Middle frontal gyrus (tissue), 1 donor: Measurements from ENCODE around the gene ZSCAN31.

Experiments
- DNase-seq: peaks from one replicate; pipeline ENCODE4 v3.0.0-alpha.2; 2015; ENCODE audit warnings: low spot score; ENCODE audit errors: extremely low spot score

ZSCAN31 gene

DNA sequence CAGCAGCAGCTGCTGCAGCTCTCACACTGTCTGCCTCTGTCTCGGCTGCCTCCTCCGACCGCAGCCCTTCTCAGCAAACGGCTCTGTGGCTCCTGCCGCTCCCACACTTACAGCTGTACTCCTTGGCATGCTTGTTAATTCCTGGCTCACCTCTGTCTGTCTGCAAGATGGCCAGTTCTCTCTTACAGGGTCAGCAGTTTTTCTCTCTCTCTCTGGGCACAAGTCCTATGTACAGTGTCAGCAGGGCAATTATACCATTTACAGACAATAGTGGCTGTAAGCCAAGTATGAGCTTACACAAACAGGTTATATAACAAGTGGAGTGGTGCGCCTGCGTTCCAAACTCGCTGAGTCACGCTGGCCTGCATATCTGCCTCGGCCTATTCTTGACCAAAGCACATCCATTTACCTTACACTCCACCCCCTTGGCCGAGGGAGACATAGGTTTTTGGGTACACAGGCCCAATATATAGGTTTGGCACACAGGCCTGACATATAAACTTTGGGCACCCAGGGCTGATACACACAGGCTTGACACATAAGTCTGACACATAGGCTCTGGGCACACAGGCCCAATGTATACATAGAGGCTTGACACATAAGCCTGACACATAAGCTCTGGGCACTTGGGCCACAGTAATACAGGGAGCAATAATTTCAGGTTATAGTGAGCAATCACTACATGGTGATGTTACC lies 18.2 kb upstream of the ZSCAN31 start:
- no peak for DNase-seq

- no peak for DNase-seq
Measured at GRCh38 chr6:28353356-28353755, 17.4 kb upstream of the ZSCAN31 start.

GRCh38 chr6:28351493-28351925 lies 15.6 kb upstream of the ZSCAN31 start:
- DNase-seq: no peak

GRCh38 chr6:28351087-28351486 lies 15.1 kb upstream of the ZSCAN31 start:
- no peak for DNase-seq

GRCh38 chr6:28349892-28350737 lies 14.2 kb upstream of the ZSCAN31 start, which contains the start of gene ZKSCAN3:
ZKSCAN3 (plus strand) TSS chr6:28349947; CDS start chr6:28359587, 9,640 bp downstream.
- peak; percentile 76 for DNase-seq

DNA sequence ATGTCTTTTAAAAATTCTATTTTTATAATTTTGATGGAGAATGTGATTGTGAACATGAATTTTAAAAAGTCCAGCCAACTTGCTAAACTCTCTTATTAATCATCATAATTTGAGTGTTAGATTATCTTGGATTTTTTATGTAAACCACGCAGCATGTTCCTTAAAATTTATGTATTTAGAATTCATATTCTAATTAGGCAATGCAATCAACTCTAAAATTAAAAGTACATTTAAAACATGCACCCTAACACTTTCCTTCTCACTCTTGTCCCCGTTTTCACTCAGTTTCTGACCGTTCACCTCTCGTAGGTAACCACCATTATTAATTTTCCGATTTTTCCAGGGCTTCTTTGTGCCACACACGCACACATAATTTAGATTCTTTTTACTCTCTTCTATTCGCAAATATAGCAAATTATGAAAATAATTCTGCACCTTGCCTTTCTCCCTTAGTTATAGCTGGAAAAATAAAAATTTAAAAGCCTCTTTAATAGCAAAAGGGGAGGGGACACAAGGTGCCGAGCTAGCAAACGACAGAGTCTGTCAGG lies 13.5 kb upstream of the ZSCAN31 start:
- DNase-seq: no peak

GRCh38 chr6:28347119-28347518 lies 11.2 kb upstream of the ZSCAN31 start:
- DNase-seq: no peak

- DNase-seq: no peak
Measured at GRCh38 chr6:28345201-28345600, 9.3 kb upstream of the ZSCAN31 start.

GRCh38 chr6:28343898-28344677 lies 8.1 kb upstream of the ZSCAN31 start:
- DNase-seq: no peak

DNA sequence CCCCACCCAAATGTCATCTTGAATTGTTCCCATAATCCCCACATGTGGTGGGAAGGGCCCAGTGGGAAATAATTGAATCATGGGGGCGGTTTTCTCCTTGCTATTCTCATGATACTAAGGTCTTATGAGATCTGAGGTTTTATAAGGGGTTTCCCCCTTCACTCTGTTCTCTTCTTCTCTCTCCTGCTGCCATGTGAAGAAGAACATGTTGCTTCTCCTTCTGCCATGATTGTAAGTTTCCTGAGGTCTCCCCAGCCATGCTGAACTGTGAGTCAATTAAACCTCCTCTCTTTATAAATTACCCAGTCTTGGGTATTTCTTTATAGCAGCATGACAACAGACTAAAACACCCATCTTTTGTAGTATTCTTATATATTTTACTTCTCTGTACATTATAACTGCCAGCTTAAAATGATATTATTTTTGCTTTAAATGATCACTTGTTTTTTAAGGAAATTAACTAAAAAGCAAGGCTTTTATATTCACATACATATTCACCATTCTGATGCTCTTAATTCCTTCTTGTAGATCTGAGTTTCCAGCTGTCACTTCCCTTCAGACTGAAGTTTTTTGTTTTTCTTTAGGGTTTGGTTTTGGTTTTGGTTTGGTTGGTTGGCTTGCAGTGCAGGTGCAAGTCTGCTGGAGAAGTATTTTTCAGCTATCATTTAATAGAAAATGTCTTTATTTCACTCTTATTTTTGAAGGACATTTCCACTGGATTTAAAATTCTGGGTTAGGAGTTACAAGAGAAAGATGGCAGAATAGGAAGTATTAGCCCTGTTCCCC lies 4.6 kb upstream of the ZSCAN31 start:
- no peak for DNase-seq

DNA sequence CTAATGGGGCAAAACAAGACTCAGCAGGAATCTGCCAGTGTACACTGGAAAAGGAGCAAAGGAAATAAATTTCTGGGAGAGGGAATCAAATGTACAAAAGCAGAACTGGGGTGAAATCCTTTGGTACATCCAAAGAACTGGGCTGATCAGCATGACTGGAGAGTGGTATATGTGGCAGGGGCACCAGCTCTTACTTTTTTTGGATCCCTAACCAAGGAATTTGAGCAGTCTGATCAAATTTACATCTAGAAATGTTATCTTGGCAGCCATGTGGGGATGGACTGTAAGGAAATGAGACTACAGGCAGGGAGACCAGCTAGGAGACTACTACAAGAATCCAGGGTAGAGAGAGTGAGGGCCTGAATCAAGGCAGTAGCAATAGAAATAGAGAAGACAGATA lies 1.2 kb upstream of the ZSCAN31 start:
- no peak for DNase-seq

GRCh38 chr6:28336284-28337120 lies 554 bp upstream of the ZSCAN31 start:
- no peak for DNase-seq

GRCh38 chr6:28335040-28335563 lies 846 bp downstream of the ZSCAN31 start:
- DNase-seq: no peak

GRCh38 chr6:28334286-28335039 lies 1.5 kb downstream of the ZSCAN31 start:
- DNase-seq: no peak

- no peak for DNase-seq
Measured at GRCh38 chr6:28333599-28334018, 2.3 kb downstream of the ZSCAN31 start.

DNA sequence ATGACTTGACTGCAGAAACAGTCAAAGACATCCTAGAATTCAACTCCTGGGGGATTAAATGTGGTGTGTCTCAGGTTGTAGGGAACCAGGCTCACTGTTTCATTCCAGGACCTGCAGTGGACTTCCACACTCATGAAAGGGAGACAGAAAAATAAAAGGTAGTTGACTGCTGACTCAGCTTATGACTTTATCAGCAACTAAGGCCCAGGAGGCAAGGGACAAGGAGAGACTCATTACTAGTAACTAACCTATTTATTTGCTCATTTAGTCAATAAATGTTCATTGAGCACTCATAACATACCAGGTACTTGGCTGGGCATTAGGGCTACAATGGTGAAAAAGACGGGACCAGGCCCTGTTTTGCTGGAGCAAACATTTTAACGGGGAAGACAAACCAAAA lies 2.9 kb downstream of the ZSCAN31 start:
- DNase-seq: no peak

GRCh38 chr6:28330041-28330440 lies 5.9 kb downstream of the ZSCAN31 start:
- DNase-seq: no peak

DNA sequence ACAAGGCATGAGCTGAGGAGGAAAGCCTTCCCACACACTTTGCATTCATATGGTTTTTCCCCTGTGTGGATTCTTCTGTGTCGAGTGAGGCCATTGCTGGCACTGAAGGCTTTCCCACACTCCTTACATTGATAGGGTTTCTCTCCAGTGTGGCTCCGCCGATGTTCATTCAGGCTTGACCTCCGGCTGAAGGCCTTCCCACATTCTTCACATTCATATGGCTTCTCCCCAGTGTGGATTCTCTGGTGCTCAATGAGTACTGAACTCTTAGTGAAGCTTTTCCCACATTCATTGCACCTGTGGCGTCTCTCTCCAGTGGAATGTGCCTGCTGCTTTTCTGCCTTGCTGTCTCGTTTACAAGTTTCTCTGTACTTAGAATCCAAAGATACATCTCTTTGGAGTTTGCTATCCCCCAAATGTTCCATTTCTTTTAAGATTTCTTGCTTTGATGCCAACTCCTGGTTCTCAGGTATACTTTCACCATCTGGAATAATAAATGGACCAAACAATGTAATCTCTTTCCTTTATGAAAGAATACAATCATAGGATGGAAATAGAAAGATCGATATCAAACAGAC lies 9.5 kb downstream of the ZSCAN31 start:
- no peak for DNase-seq
